HepG2 (cell line): ENCODE data around the gene UBE2L6. TPM values are rescaled to one million over a fixed set of nuclear protein-coding genes. Genes with fewer than 3 reads are reported as not detected.

Experiments
- ATAC-seq: fragments of 200-7000 bp; cut with Tn5 transposase; 3 replicates; pipeline ENCODE4 v1.9.1; 2020; ENCODE audit warnings: mild to moderate bottlenecking, moderate library complexity
- BruUV-seq: library from RNA; stranded (reverse); fragments of 400-500 nt; replicated peaks from 2 replicates; lab custom pipeline; 2021; lab: Mats Ljungman, UMichigan
- CTCF ChIA-PET: fragments of 300-600 bp; formaldehyde crosslinking; extraction: SDS; loops from one replicate; lab custom pipeline; 2021; ENCODE audit warnings: low total read pairs, inconsistent platforms, low intra/inter-chr PET ratio; lab: Yijun Ruan, JAX
- POLR2A ChIA-PET: fragments of 350-600 bp; sonication (Branson Sonifier 250); formaldehyde crosslinking; loops from one replicate; lab custom pipeline; 2020; ENCODE audit warnings: antibody characterized with exemption, inconsistent platforms; lab: Yijun Ruan, JAX
- DNase-seq: peaks from one replicate; pipeline ENCODE4 v3.0.0-alpha.2; 2015; ENCODE audit warnings: low spot score
- FAIRE-seq: peaks from 3 replicates; lab custom pipeline; 2011; peaks lifted over from hg19 to GRCh38; lab: Jason Lieb, UNC
- H2AFZ ChIP-seq: one replicate; pipeline ENCODE4 v1.6.1; 2011; ENCODE audit warnings: low read length, inconsistent platforms
- H3K27ac ChIP-seq: fragments of 300-600 bp; 3 replicates; pipeline ENCODE4 v1.8.0; 2011; ENCODE audit warnings: mixed run types, mild to moderate bottlenecking, mixed read lengths, low read length, inconsistent platforms; ENCODE audit not compliant: insufficient read depth; ENCODE audit errors: extremely low read length
- H3K27me3 ChIP-seq, 2 experiments: fragments of 200-600 bp in 1 of 2; 2 replicates in 1 of 2; 3 replicates in 1 of 2; pipeline versions ENCODE4 v1.6.0 to v1.8.0; 2011; ENCODE audit warnings: low read length in 2 of 2, mild to moderate bottlenecking in 2 of 2, moderate library complexity in 2 of 2, inconsistent platforms in 1 of 2; ENCODE audit not compliant: insufficient read depth in 2 of 2, control insufficient read depth in 1 of 2
- H3K36me3 ChIP-seq, 2 experiments: fragments of 200-600 bp in 1 of 2; replicated peaks in 1 of 2; 2 replicates in 1 of 2; 3 replicates in 1 of 2; pipeline versions ENCODE4 v1.5.1 to v1.8.0; 2011; ENCODE audit warnings: low read length in 2 of 2, inconsistent platforms in 1 of 2; ENCODE audit not compliant: insufficient read depth in 2 of 2, control insufficient read depth in 1 of 2
- H3K4me1 ChIP-seq: 2 replicates; pipeline ENCODE4 v1.5.1; 2012; ENCODE audit warnings: low read length, inconsistent platforms; ENCODE audit not compliant: insufficient read depth
- H3K4me2 ChIP-seq: 2 replicates; pipeline ENCODE4 v1.6.0; 2011; ENCODE audit warnings: low read depth, low read length, inconsistent platforms
- H3K4me3 ChIP-seq, 3 experiments: fragments of 200-600 bp in 1 of 3; sonication (generic), shearing (Covaris generic) in 1 of 3; replicated peaks in 1 of 3; 2 replicates each; pipeline ENCODE4 v1.5.1; 2011 to 2016; ENCODE audit warnings: low read length in 3 of 3, inconsistent platforms in 2 of 3, low read depth in 2 of 3, mild to moderate bottlenecking in 2 of 3, control low read depth in 1 of 3, mixed read lengths in 1 of 3; ENCODE audit not compliant: insufficient read depth in 1 of 3
- H3K79me2 ChIP-seq: one replicate; pipeline ENCODE4 v1.6.1; 2011; ENCODE audit warnings: low read length, inconsistent platforms; ENCODE audit not compliant: insufficient read depth
- H3K9ac ChIP-seq: 2 replicates; pipeline ENCODE4 v1.6.0; 2011; ENCODE audit warnings: mild to moderate bottlenecking, low read depth, low read length, inconsistent platforms; ENCODE audit not compliant: insufficient read depth
- H3K9me3 ChIP-seq: 2 replicates; pipeline ENCODE4 v1.5.1; 2012; ENCODE audit warnings: mild to moderate bottlenecking, low read length
- H4K20me1 ChIP-seq: 2 replicates; pipeline ENCODE4 v1.6.0; 2011; ENCODE audit warnings: inconsistent platforms, mild to moderate bottlenecking, low read length, moderate library complexity; ENCODE audit not compliant: insufficient read depth
- DNMT1 ChIP-seq: sonication (generic); formaldehyde crosslinking; IDR thresholded peaks from 2 replicates; pipeline ENCODE4 v1.5.1; 2020; ENCODE audit warnings: mild to moderate bottlenecking, missing genetic modification reagents
- EP300 ChIP-seq, 3 experiments: sonication (generic) in 1 of 3; formaldehyde crosslinking in 1 of 3; IDR thresholded peaks; 2 replicates each; pipeline versions ENCODE4 v1.5.1 to v1.6.1; 2011 to 2020; ENCODE audit warnings: low read depth in 2 of 3, low read length in 2 of 3, borderline replicate concordance in 1 of 3, improper control_type of control experiment in 1 of 3, mild to moderate bottlenecking in 1 of 3, missing genetic modification reagents in 1 of 3, moderate library complexity in 1 of 3
- FOXO1 ChIP-seq: sonication (generic); formaldehyde crosslinking; IDR thresholded peaks from 2 replicates; pipeline ENCODE4 v1.4.0; 2020; ENCODE audit warnings: missing genetic modification reagents
- KDM2A ChIP-seq: sonication (generic); formaldehyde crosslinking; IDR thresholded peaks from 2 replicates; pipeline ENCODE4 v1.4.0; 2020; ENCODE audit warnings: low read depth, missing genetic modification reagents, borderline replicate concordance
- NFKB2 ChIP-seq: sonication (generic); formaldehyde crosslinking; IDR thresholded peaks from 2 replicates; pipeline ENCODE4 v1.4.0; 2020; ENCODE audit warnings: missing genetic modification reagents, borderline replicate concordance
- NR1H2 ChIP-seq: sonication (generic); formaldehyde crosslinking; IDR thresholded peaks from 2 replicates; pipeline ENCODE4 v1.8.1; 2022; ENCODE audit warnings: low read depth, missing genetic modification reagents, borderline replicate concordance
- SSRP1 ChIP-seq: IDR thresholded peaks from 2 replicates; pipeline ENCODE4 v1.6.1; 2016; ENCODE audit warnings: control low read depth
- STAG1 ChIP-seq: sonication (generic); formaldehyde crosslinking; IDR thresholded peaks from 2 replicates; pipeline ENCODE4 v1.4.0; 2020; ENCODE audit warnings: missing genetic modification reagents
- ZFP36L2 ChIP-seq: sonication (generic); formaldehyde crosslinking; IDR thresholded peaks from 2 replicates; pipeline ENCODE4 v1.4.0; 2020; ENCODE audit warnings: missing genetic modification reagents
- ZFX ChIP-seq: sonication (generic); formaldehyde crosslinking; IDR thresholded peaks from 2 replicates; pipeline ENCODE4 v1.4.0; 2020; ENCODE audit warnings: mild to moderate bottlenecking, low read depth, missing genetic modification reagents, moderate library complexity
- ZNF17 ChIP-seq: sonication (generic); formaldehyde crosslinking; IDR thresholded peaks from 2 replicates; pipeline ENCODE4 v1.5.0; 2020; ENCODE audit warnings: mild to moderate bottlenecking, missing genetic modification reagents
- ZNF24 ChIP-seq: fragments of 450-650 bp; IDR thresholded peaks from 2 replicates; pipeline ENCODE4 v1.6.1; 2017; ENCODE audit warnings: antibody characterized with exemption, mild to moderate bottlenecking
- ZNF333 ChIP-seq: sonication (generic); formaldehyde crosslinking; IDR thresholded peaks from 2 replicates; pipeline ENCODE4 v1.4.0; 2020; ENCODE audit warnings: mild to moderate bottlenecking, missing genetic modification reagents, borderline replicate concordance
- WGBS: methylation state at CpG from one replicate; pipeline ENCODE4 v1.1.6; 2017; ENCODE audit warnings: low lambda C conversion rate; 5-methylcytosine and 5-hydroxymethylcytosine counted together
- in situ Hi-C: cut with HindIII; loops from 2 replicates; pipeline ENCODE4 v1.10.0; 2017; ENCODE audit warnings: low pct_unique_long_range_greater_than_20kb; ENCODE audit not compliant: extremely low pct_ligation_motif_present
- intact Hi-C: fragments of 100-400 bp; cut with micrococcal nuclease; formaldehyde crosslinking; loops from one replicate; pipeline ENCODE4 v1.10.0; 2022; ENCODE audit not compliant: unreplicated experiment
- polyA plus RNA-seq, 8 experiments: library from polyadenylated mRNA; depleted of rRNA in 3 of 8; stranded (reverse) in 7 of 8; unstranded in 1 of 8; fragments of >200 nt; fragmentation: Illumina TruSeq in 4 of 8; extraction: Trizol in 4 of 8; gene quantifications; 2 replicates each; pipeline versions ENCODE4 v1.2.1 to v1.2.3, GENCODE V29; 2011 to 2016; ENCODE audit warnings: low read depth in 4 of 8, missing spikeins in 1 of 8, mixed read lengths in 1 of 8; ENCODE audit not compliant: insufficient read depth in 1 of 8
- total RNA-seq, 5 experiments: library from RNA; depleted of rRNA; stranded (reverse); fragments of >200 nt; fragmentation: Illumina TruSeq; extraction: Trizol; gene quantifications; 2 replicates each; pipeline ENCODE4 v1.2.3, GENCODE V29; 2016; ENCODE audit warnings: low read depth in 1 of 5
- TF ChIP-seq, protein P1 (sequence below): sonication (generic); formaldehyde crosslinking; IDR thresholded peaks from 2 replicates; pipeline ENCODE4 v1.5.0; 2020; ENCODE audit warnings: mild to moderate bottlenecking, missing genetic modification reagents, moderate library complexity
- TF ChIP-seq, protein P2 (sequence below): sonication (generic); formaldehyde crosslinking; IDR thresholded peaks from 2 replicates; pipeline ENCODE4 v1.4.0; 2020; ENCODE audit warnings: missing genetic modification reagents
- TF ChIP-seq, protein P3 (sequence below): sonication (generic); formaldehyde crosslinking; IDR thresholded peaks from 2 replicates; pipeline ENCODE4 v1.4.0; 2020; ENCODE audit warnings: mild to moderate bottlenecking, missing genetic modification reagents
- TF ChIP-seq, protein P4 (sequence below): IDR thresholded peaks from 2 replicates; pipeline ENCODE4 v1.6.1; 2012; ENCODE audit warnings: low read depth, low read length, improper control_type of control experiment

Gene UBE2L6
- total and polyA plus RNA-seq, 2 of the 13 experiments (the other 11 are each of a cell fraction or from before 2014, with no cell fraction given): 30.3 to 30.4 TPM

DNA sequence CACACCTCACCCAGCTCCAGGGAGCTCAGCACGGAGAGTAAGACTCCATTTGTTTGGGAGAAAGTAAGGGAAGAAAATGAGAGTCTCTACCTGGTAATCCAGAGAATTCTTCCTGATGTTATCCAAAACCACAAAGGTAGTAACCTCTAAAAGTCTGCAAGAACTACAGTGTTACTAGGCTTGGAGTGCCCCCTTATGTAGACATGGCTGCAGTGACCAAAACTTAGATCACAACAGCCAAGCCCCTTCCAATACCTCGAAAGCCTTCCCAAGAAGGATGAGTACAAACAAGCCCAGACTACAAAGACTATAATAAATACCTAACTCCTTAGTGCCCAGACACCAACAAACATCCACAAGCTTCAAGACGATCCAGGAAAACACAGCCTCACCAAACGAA is 4.9 kb downstream of the UBE2L6 start:
- FAIRE-seq (peak; percentile 8), DNase-seq (no peak), ATAC-seq (peak; percentile 26; the same call in 1 of the 3 replicates)
- ChIA-PET POLR2A (no interaction called here), CTCF (interaction anchor here (1.6 kb wide), 1 partner anchor 71 kb away, joined by 3 read pairs; no protein-coding TSS in a partner anchor)
- Histone ChIP-seq H4K20me1 (no peaks in the 10 kb centered on the region), H3K79me2 (no peaks in the 10 kb centered on the region), H3K4me2 (no peak overlapping the region), H3K4me1 (peaks cover 9% of the 10 kb centered on the region; the same call in 1 of the 2 replicates), H3K4me3 (no peak overlapping the region), H3K9ac (no peak overlapping the region), H3K9me3 (no peaks in the 10 kb centered on the region), H3K27ac (no peak overlapping the region), H3K36me3 (no peaks in the 10 kb centered on the region; a peak in 1 of 5 replicates), H2AFZ (no peak overlapping the region), H3K27me3 (no peaks in the 10 kb centered on the region; a peak in 1 of 5 replicates)
- TF ChIP-seq ZNF17 (CRISPR knock-in tag) (no peak), FOXO1 (CRISPR knock-in tag) (no peak), ZFP36L2 (CRISPR knock-in tag) (no peak), ZFX (CRISPR knock-in tag) (no peak), STAG1 (CRISPR knock-in tag) (peak; percentile 53), DNMT1 (CRISPR knock-in tag) (no peak), ZNF24 (no peak), EP300 (IDR thresholded peaks at IDR 0.05; ENCODE audit: low read depth in 2 of 2, low read length in 2 of 2) (no peak), EP300 (CRISPR knock-in tag; IDR thresholded peaks at IDR 0.05; ENCODE audit: borderline replicate concordance) (no peak), SSRP1 (CRISPR knock-in tag) (no peak), NFKB2 (CRISPR knock-in tag) (no peak), KDM2A (CRISPR knock-in tag) (no peak), ZNF333 (no peak), NR1H2 (CRISPR knock-in tag) (no peak)
- TF ChIP-seq, protein P1, sequence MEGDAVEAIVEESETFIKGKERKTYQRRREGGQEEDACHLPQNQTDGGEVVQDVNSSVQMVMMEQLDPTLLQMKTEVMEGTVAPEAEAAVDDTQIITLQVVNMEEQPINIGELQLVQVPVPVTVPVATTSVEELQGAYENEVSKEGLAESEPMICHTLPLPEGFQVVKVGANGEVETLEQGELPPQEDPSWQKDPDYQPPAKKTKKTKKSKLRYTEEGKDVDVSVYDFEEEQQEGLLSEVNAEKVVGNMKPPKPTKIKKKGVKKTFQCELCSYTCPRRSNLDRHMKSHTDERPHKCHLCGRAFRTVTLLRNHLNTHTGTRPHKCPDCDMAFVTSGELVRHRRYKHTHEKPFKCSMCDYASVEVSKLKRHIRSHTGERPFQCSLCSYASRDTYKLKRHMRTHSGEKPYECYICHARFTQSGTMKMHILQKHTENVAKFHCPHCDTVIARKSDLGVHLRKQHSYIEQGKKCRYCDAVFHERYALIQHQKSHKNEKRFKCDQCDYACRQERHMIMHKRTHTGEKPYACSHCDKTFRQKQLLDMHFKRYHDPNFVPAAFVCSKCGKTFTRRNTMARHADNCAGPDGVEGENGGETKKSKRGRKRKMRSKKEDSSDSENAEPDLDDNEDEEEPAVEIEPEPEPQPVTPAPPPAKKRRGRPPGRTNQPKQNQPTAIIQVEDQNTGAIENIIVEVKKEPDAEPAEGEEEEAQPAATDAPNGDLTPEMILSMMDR (CRISPR knock-in tag): peak; percentile 53
- TF ChIP-seq, protein P2, sequence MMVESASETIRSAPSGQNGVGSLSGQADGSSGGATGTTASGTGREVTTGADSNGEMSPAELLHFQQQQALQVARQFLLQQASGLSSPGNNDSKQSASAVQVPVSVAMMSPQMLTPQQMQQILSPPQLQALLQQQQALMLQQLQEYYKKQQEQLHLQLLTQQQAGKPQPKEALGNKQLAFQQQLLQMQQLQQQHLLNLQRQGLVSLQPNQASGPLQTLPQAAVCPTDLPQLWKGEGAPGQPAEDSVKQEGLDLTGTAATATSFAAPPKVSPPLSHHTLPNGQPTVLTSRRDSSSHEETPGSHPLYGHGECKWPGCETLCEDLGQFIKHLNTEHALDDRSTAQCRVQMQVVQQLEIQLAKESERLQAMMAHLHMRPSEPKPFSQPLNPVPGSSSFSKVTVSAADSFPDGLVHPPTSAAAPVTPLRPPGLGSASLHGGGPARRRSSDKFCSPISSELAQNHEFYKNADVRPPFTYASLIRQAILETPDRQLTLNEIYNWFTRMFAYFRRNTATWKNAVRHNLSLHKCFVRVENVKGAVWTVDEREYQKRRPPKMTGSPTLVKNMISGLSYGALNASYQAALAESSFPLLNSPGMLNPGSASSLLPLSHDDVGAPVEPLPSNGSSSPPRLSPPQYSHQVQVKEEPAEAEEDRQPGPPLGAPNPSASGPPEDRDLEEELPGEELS: no peak
- TF ChIP-seq, protein P3, sequence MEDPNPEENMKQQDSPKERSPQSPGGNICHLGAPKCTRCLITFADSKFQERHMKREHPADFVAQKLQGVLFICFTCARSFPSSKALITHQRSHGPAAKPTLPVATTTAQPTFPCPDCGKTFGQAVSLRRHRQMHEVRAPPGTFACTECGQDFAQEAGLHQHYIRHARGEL (CRISPR knock-in tag): no peak
- TF ChIP-seq, protein P4, sequence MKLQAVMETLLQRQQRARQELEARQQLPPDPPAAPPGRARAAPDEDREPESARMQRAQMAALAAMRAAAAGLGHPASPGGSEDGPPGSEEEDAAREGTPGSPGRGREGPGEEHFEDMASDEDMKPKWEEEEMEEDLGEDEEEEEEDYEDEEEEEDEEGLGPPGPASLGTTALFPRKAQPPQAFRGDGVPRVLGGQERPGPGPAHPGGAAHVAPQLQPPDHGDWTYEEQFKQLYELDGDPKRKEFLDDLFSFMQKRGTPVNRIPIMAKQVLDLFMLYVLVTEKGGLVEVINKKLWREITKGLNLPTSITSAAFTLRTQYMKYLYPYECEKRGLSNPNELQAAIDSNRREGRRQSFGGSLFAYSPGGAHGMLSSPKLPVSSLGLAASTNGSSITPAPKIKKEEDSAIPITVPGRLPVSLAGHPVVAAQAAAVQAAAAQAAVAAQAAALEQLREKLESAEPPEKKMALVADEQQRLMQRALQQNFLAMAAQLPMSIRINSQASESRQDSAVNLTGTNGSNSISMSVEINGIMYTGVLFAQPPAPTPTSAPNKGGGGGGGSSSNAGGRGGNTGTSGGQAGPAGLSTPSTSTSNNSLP: no peak
- no TSS peak for BruUV-seq
- in situ Hi-C loops (loop anchor here (10.0 kb wide), 2 partner anchors 218 to 952 kb away; no protein-coding TSS in a partner anchor), intact Hi-C loops (loop anchor here (1.0 kb wide), 1 partner anchor 31 kb away; no protein-coding TSS in a partner anchor)
- 53% methylated on average over 4 of the region's 4 CpGs for WGBS
